Pancreas (tissue), 10 donors: ENCODE results near the gene NSD1. TPM values are rescaled to one million over a fixed set of nuclear protein-coding genes. Genes with fewer than 3 reads are reported as not detected.

Source experiments
- ATAC-seq, 4 donors: fragments of 200-7000 bp; cut with Tn5 transposase; one replicate each; pipeline versions ENCODE4 v1.8.0 to v1.9.1; 2020; ENCODE audit warnings: mild to moderate bottlenecking in 4 of 4, moderate library complexity in 4 of 4
- DNase-seq, 6 donors: peaks; one replicate each; pipeline ENCODE4 v3.0.0-alpha.2; 2020
- FAIRE-seq: peaks from 2 replicates; lab custom pipeline; 2012; peaks lifted over from hg19 to GRCh38; lab: Jason Lieb, UNC
- H3K27ac ChIP-seq, 4 donors: fragments of 200-600 bp; sonication (generic); 1 replicate in 3 of 4; 2 replicates in 1 of 4; pipeline versions ENCODE4 v1.5.0 to v1.8.0; 2020
- H3K27me3 ChIP-seq, 4 donors: fragments of 200-600 bp; one replicate each; pipeline ENCODE4 v1.8.0; 2021
- H3K36me3 ChIP-seq, 3 donors: fragments of 200-600 bp; sonication (generic) in 1 of 3; one replicate each; pipeline versions ENCODE4 v1.5.0 to v1.8.0; 2020 to 2021
- H3K4me1 ChIP-seq, 3 donors: fragments of 200-600 bp; one replicate each; pipeline ENCODE4 v1.8.0; 2021
- H3K4me3 ChIP-seq, 4 donors: fragments of 200-600 bp; sonication (generic) in 2 of 4; one replicate each; pipeline versions ENCODE4 v1.5.0 to v1.8.0; 2020 to 2021
- H3K9me3 ChIP-seq, 4 donors: fragments of 200-600 bp; one replicate each; pipeline ENCODE4 v1.8.0; 2021
- CTCF ChIP-seq, 4 donors: fragments of 200-600 bp; sonication (generic) in 3 of 4; IDR thresholded peaks; one replicate each; pipeline versions ENCODE4 v1.5.0 to v1.8.0; 2021; ENCODE audit warnings: antibody characterized with exemption in 4 of 4
- WGBS, 2 donors: extraction: QIAGEN DNeasy Blood & Tissue Kit; methylation state at CpG; one replicate each; pipeline ENCODE4 v1.1.7; 2013; 5-methylcytosine and 5-hydroxymethylcytosine counted together
- intact Hi-C, 3 donors: fragments of 100-400 bp; cut with DNase I; formaldehyde crosslinking; loops; one replicate each; pipeline versions ENCODE4 v1.11.1 to v1.14.2; 2022
- polyA plus RNA-seq, 2 donors: library from polyadenylated mRNA; stranded (reverse); fragments of 200-250 nt; gene quantifications; one replicate each; pipeline ENCODE4 v1.2.3, GENCODE V29; 2013
- total RNA-seq, 6 donors: library from RNA; stranded (reverse); fragmentation: NEBNext Ultra II Directional in 4 of 6; extraction: Animal tissue kit (Norgen Biotek cat#: 25700) in 4 of 6; gene quantifications; one replicate each; pipeline versions ENCODE4 v1.2.1 to v1.2.4, GENCODE V29; 2021 to 2023
- donor health status: healthy with polysubstance abuse.
- donor health status: DM: no; HTN: no; CAD: no; lungs with moderate emphysema.
- donor health status: DM: no; HTN: no; CAD: no.
- donor health status: control.
- donor health status: control.
- donor health status: Bipolar disorder and iron deficiency.
- donor health status: DM: yes; HTN: yes; CAD: no.
- donor health status: DM: no; HTN: no; CAD: no.
- donor health status: DM: no; HTN: no; CAD: no.
- donor health status: DM: yes; HTN: yes; CAD: no.

The NSD1 gene
- total and polyA plus RNA-seq, 8 donors = 6.9 to 51.2 (median 33.5) TPM

GRCh38 chr5:177300236-177300880 is 166.8 kb downstream of the NSD1 start:
- intact Hi-C loops = loop anchor here in 1 of 3 donors (10.0 kb wide), 1 partner anchor 186 kb away; no protein-coding TSS in a partner anchor
- peak in 1 of 6 donors; percentile 68 for DNase-seq

GRCh38 chr5:177300951-177301350 is 167.4 kb downstream of the NSD1 start:
- 63 to 75% methylated on average over 2 of the region's 2 CpGs for WGBS, 2 donors
- peaks cover 27 to 47% (median 30%) of the 10 kb centered on the region in 3 donors for H3K4me1 ChIP-seq
- no peak for DNase-seq
- H3K4me3 ChIP-seq = peak overlapping the region in 1 of 4 donors; percentile 8
- H3K27me3 ChIP-seq = no peaks in the 10 kb centered on the region
- ATAC-seq = no peak
- intact Hi-C loops = loop anchor here in 1 of 3 donors (10.0 kb wide), 1 partner anchor 186 kb away; no protein-coding TSS in a partner anchor
- H3K36me3 ChIP-seq = peaks cover 0 to 2% (median 0%) of the 10 kb centered on the region in 3 donors
- no peaks in the 10 kb centered on the region for H3K9me3 ChIP-seq
- H3K27ac ChIP-seq = peak overlapping the region; percentile 85 to 89 (median 86)
- FAIRE-seq = no peak
- no peak for TF ChIP-seq CTCF (IDR thresholded peaks at IDR 0.05)

More at GRCh38 chr5:177300236-177300880, 166.8 kb downstream of the NSD1 start:
- H3K27me3 ChIP-seq = no peaks in the 10 kb centered on the region
- no peak overlapping the region for H3K4me3 ChIP-seq
- peak in 2 of 4 donors; percentile 11 to 16 for ATAC-seq
- H3K36me3 ChIP-seq = peaks cover 0 to 8% (median 0%) of the 10 kb centered on the region in 3 donors
- TF ChIP-seq CTCF (IDR thresholded peaks at IDR 0.05) = no peak
- H3K9me3 ChIP-seq = no peaks in the 10 kb centered on the region
- FAIRE-seq = no peak
- 59 to 64% methylated on average over 4 of the region's 4 CpGs for WGBS, 2 donors
- peak overlapping the region; percentile 85 to 89 (median 86) for H3K27ac ChIP-seq
- H3K4me1 ChIP-seq = peaks cover 23 to 45% (median 26%) of the 10 kb centered on the region in 3 donors

GRCh38 chr5:177301503-177302165 is 168.1 kb downstream of the NSD1 start:
- Histone ChIP-seq H3K36me3 (peaks cover 0 to 5% (median 3%) of the 10 kb centered on the region in 3 donors), H3K4me1 (peaks cover 27 to 43% (median 30%) of the 10 kb centered on the region in 3 donors), H3K4me3 (peak overlapping the region in 1 of 4 donors; percentile 81), H3K9me3 (no peaks in the 10 kb centered on the region), H3K27me3 (no peaks in the 10 kb centered on the region), H3K27ac (peak overlapping the region; percentile 85 to 89 (median 86))
- WGBS, 2 donors = 25 to 31% methylated on average over 7 of the region's 7 CpGs
- intact Hi-C loops = loop anchor here in 1 of 3 donors (10.0 kb wide), 1 partner anchor 187 kb away; no protein-coding TSS in a partner anchor
- DNase-seq (peak; percentile 88 to 97 (median 94)), FAIRE-seq (no peak), ATAC-seq (peak; percentile 61 to 73 (median 66))
- no peak for TF ChIP-seq CTCF (IDR thresholded peaks at IDR 0.05)

GRCh38 chr5:177302354-177303110 is 169.0 kb downstream of the NSD1 start:
- no peak for FAIRE-seq
- H3K27ac ChIP-seq = peak overlapping the region; percentile 85 to 89 (median 86)
- peak; percentile 32 to 39 (median 36) for ATAC-seq
- no peaks in the 10 kb centered on the region for H3K9me3 ChIP-seq
- 17 to 18% methylated on average over 24 of the region's 24 CpGs for WGBS, 2 donors
- TF ChIP-seq CTCF (IDR thresholded peaks at IDR 0.05) = no peak
- peaks cover 0 to 12% (median 7%) of the 10 kb centered on the region in 3 donors for H3K36me3 ChIP-seq
- intact Hi-C loops = loop anchor here in 1 of 3 donors (10.0 kb wide), 1 partner anchor 188 kb away; no protein-coding TSS in a partner anchor
- no peaks in the 10 kb centered on the region for H3K27me3 ChIP-seq
- peak overlapping the region; percentile 69 to 91 (median 79) for H3K4me3 ChIP-seq
- H3K4me1 ChIP-seq = peaks cover 27 to 41% (median 30%) of the 10 kb centered on the region in 3 donors
- peak in 4 of 6 donors; percentile 53 to 58 (median 57) for DNase-seq
